Immature natural killer cell (primary cell): ENCODE results near the gene FMO1. TPM values are rescaled to one million over a fixed set of nuclear protein-coding genes. Genes with fewer than 3 reads are reported as not detected.

Source experiments
- DNase-seq, 3 donors: peaks; one replicate each; pipeline ENCODE4 v3.0.0; 2022; ENCODE audit warnings: mixed read lengths in 1 of 3
- H3K27ac Mint-ChIP-seq, 6 donors: one replicate each; pipeline ENCODE4 v1.8.0; 2020; ENCODE audit warnings: mixed read lengths in 6 of 6, mild to moderate bottlenecking in 5 of 6, inconsistent platforms in 4 of 6, moderate library complexity in 3 of 6
- H3K27me3 Mint-ChIP-seq, 3 donors: one replicate each; pipeline ENCODE4 v1.8.0; 2020 to 2021; ENCODE audit warnings: low read depth in 3 of 3, mild to moderate bottlenecking in 3 of 3, mixed read lengths in 3 of 3, moderate library complexity in 3 of 3, inconsistent platforms in 1 of 3
- H3K36me3 Mint-ChIP-seq, 3 donors: one replicate each; pipeline ENCODE4 v1.8.0; 2020; ENCODE audit warnings: mixed read lengths in 3 of 3, inconsistent platforms in 2 of 3, mild to moderate bottlenecking in 2 of 3
- H3K4me1 Mint-ChIP-seq, 2 donors: one replicate each; pipeline ENCODE4 v1.8.0; 2020; ENCODE audit warnings: inconsistent platforms in 2 of 2, mild to moderate bottlenecking in 2 of 2, mixed read lengths in 2 of 2, moderate library complexity in 1 of 2
- H3K4me3 Mint-ChIP-seq, 5 donors: one replicate each; pipeline ENCODE4 v1.8.0; 2020; ENCODE audit warnings: mild to moderate bottlenecking in 5 of 5, mixed read lengths in 5 of 5, inconsistent platforms in 3 of 5, moderate library complexity in 3 of 5
- H3K9me3 Mint-ChIP-seq, 6 donors: one replicate each; pipeline ENCODE4 v1.8.0; 2020; ENCODE audit warnings: mild to moderate bottlenecking in 6 of 6, mixed read lengths in 6 of 6, inconsistent platforms in 4 of 6, moderate library complexity in 3 of 6
- polyA plus RNA-seq, 3 donors: library from polyadenylated mRNA; unstranded; fragments of 300-500 nt; fragmentation: Illumina TruSeq; gene quantifications; one replicate each; pipeline ENCODE4 v1.2.3, GENCODE V29; 2021

Gene FMO1
- polyA plus RNA-seq, 3 donors from 2014 or later: not detected

GRCh38 chr1:171311771-171312558 lies 63.7 kb downstream of the FMO1 start:
- no peak overlapping the region for H3K4me3 Mint-ChIP-seq
- no peak for DNase-seq
- H3K9me3 Mint-ChIP-seq: no peaks in the 10 kb centered on the region
- H3K27me3 Mint-ChIP-seq: no peaks in the 10 kb centered on the region
- H3K36me3 Mint-ChIP-seq: no peaks in the 10 kb centered on the region
- H3K4me1 Mint-ChIP-seq: peaks cover 14 to 15% of the 10 kb centered on the region in 2 donors
- no peak overlapping the region for H3K27ac Mint-ChIP-seq

DNA sequence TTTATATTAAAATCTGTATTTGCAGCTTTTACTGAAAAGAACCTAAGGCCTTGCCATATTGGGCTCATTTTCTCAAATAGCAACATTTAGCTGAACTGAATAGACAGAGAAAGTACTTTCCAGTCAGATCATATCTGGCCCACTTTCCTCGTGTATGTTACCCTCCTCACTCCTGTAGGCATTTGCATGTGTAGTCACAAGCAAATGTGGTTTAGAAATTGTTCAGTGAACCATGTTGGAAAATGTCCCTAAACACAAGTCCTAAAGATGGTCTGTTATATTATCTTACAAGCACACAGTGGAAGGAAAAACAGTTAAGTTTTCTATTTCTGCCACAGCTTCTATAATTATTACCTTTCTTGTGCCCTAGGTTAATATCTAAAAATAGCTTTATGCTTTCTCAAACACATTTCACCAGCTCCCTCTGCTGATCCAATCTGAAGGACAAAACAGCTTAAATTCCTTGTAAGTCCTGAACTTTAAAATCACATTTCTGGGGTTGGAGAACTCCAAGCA lies 65.1 kb downstream of the FMO1 start:
- H3K4me1 Mint-ChIP-seq: peaks cover 14 to 15% of the 10 kb centered on the region in 2 donors
- DNase-seq: no peak
- peaks cover 5 to 8% (median 5%) of the 10 kb centered on the region in 3 donors for H3K36me3 Mint-ChIP-seq
- no peaks in the 10 kb centered on the region for H3K9me3 Mint-ChIP-seq
- peak overlapping the region in 4 of 5 donors; percentile 37 to 81 (median 76) for H3K4me3 Mint-ChIP-seq
- peak overlapping the region; percentile 87 to 96 (median 92) for H3K27ac Mint-ChIP-seq
- no peaks in the 10 kb centered on the region for H3K27me3 Mint-ChIP-seq

- Mint-ChIP-seq H3K36me3 (peaks cover 5 to 9% (median 7%) of the 10 kb centered on the region in 3 donors), H3K27me3 (no peaks in the 10 kb centered on the region), H3K4me1 (peaks cover 14 to 15% of the 10 kb centered on the region in 2 donors), H3K27ac (peak within 1 kb of the TSS; percentile 87 to 96 (median 92)), H3K9me3 (no peaks in the 10 kb centered on the region), H3K4me3 (peak within 1 kb of the TSS; percentile 74 to 81 (median 79))
- DNase-seq: peak; percentile 87 to 92 (median 89)
Measured at GRCh38 chr1:171313835-171314320, 65.6 kb downstream of the FMO1 start, which contains the start of gene FMO4. TSS of gene FMO4 (plus strand) at chr1:171314183. CDS start at chr1:171319826, 5,643 bp downstream.

DNA sequence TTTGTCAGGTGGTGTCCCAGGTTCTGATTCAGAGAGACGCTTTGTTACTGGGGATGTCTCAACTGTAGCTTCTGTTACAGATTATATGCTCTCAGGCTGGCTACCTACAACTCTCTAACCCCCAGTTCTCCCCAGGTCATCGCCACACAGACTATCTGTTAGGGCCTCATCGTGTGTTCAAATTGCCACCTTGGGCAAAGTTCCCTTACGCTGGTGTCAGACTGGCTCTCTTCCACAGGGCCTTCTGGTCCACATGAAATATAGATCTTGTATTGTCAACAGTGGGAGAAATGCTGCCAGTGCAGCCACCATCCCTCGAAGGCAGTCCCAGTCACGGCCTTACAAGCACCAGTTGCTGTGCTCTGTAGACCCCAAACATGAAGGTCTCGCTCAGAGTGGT lies 81.0 kb downstream of the FMO1 start:
- Mint-ChIP-seq H3K36me3 (peaks cover 15 to 31% (median 25%) of the 10 kb centered on the region in 3 donors), H3K4me3 (no peak overlapping the region), H3K27me3 (no peaks in the 10 kb centered on the region), H3K27ac (no peak overlapping the region), H3K9me3 (no peaks in the 10 kb centered on the region), H3K4me1 (no peaks in the 10 kb centered on the region)
- no peak for DNase-seq

DNA sequence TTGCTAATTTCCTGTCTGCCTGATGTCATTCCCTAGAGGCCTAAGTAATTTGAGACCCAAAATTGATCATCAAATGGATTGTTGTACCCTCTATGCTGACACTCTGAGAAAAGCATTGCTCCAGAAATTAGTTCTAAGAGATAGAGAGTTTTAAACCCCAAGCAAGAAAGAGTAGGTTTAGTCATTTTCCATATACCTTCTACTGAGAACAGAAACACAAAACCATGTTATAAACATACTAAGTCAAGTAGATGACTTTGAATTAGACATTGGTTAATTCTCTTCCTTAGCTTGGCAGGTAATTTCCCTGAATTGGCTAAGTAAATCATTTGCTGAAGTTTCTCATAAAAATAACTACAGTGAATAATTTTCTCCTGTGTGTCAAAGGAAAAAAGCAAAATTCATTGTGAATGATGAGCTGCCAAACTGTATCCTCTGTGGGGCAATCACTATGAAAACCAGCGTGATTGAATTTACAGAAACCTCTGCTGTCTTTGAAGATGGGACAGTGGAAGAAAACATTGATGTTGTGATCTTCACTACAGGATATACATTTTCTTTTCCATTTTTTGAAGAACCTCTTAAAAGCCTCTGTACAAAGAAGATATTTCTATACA lies 85.8 kb downstream of the FMO1 start:
- Mint-ChIP-seq H3K4me3 (no peak overlapping the region), H3K36me3 (peaks cover 28 to 37% (median 33%) of the 10 kb centered on the region in 3 donors), H3K27me3 (no peaks in the 10 kb centered on the region), H3K27ac (no peak overlapping the region), H3K4me1 (no peaks in the 10 kb centered on the region), H3K9me3 (no peaks in the 10 kb centered on the region)
- no peak for DNase-seq

Other genes starting within 250 kb of the FMO1 start
- gene FMO3, start 157.6 kb upstream of the FMO1 start, polyA plus RNA-seq: not detected
- gene FMO2, start 63.2 kb upstream of the FMO1 start, polyA plus RNA-seq: not detected
- 1 to 10 TPM; 2.6 to 4.1 (median 3.0) TPM for gene FMO4, start 65.7 kb downstream of the FMO1 start, polyA plus RNA-seq
- 100 to 1,000 TPM in 1 of 3 donors, 10 to 100 TPM in 1, 1 to 10 TPM in 1; 7.9 to 109 (median 21.6) TPM for gene PRRC2C, start 237.0 kb downstream of the FMO1 start, polyA plus RNA-seq